Activated naive CD4-positive, alpha-beta T cell treated with anti-CD3 and anti-CD28 coated beads, Interleukin-2, amount 50 U/mL, for 24 hours (primary cell): ENCODE results near the gene RFWD3.

Source experiments
- H3K27ac Mint-ChIP-seq: one replicate; pipeline ENCODE4 v1.8.0; 2021; ENCODE audit warnings: mild to moderate bottlenecking, mixed read lengths
- H3K27me3 Mint-ChIP-seq: one replicate; pipeline ENCODE4 v1.8.0; 2021; ENCODE audit warnings: mixed read lengths
- H3K36me3 Mint-ChIP-seq: one replicate; pipeline ENCODE4 v1.8.0; 2021; ENCODE audit warnings: mixed read lengths
- H3K4me1 Mint-ChIP-seq: one replicate; pipeline ENCODE4 v1.8.0; 2021; ENCODE audit warnings: mixed read lengths
- H3K4me3 Mint-ChIP-seq: one replicate; pipeline ENCODE4 v1.8.0; 2021; ENCODE audit warnings: mild to moderate bottlenecking, mixed read lengths
- H3K9me3 Mint-ChIP-seq: one replicate; pipeline ENCODE4 v1.8.0; 2021; ENCODE audit warnings: mixed read lengths

The RFWD3 gene

GRCh38 chr16:74666425-74667254 is at the start of gene RFWD3:
Gene RFWD3 (minus strand): TSS chr16:74666877. CDS start chr16:74661449, 5,428 bp downstream.
- Mint-ChIP-seq H3K9me3 (no peaks in the 10 kb centered on the region), H3K27me3 (no peaks in the 10 kb centered on the region), H3K27ac (peak within 1 kb of the TSS; percentile 97), H3K4me3 (peak within 1 kb of the TSS; percentile 90), H3K4me1 (peaks cover 45% of the 10 kb centered on the region), H3K36me3 (peaks cover 14% of the 10 kb centered on the region)

- no peak overlapping the region for H3K27ac Mint-ChIP-seq
- no peak overlapping the region for H3K4me3 Mint-ChIP-seq
- no peaks in the 10 kb centered on the region for H3K9me3 Mint-ChIP-seq
- no peaks in the 10 kb centered on the region for H3K36me3 Mint-ChIP-seq
- H3K27me3 Mint-ChIP-seq, result no peaks in the 10 kb centered on the region
- no peaks in the 10 kb centered on the region for H3K4me1 Mint-ChIP-seq
Observed at GRCh38 chr16:74716355-74716754, 49.7 kb upstream of the RFWD3 start.

GRCh38 chr16:74713876-74714275 is 47.2 kb upstream of the RFWD3 start:
- H3K27me3 Mint-ChIP-seq, result no peaks in the 10 kb centered on the region
- H3K9me3 Mint-ChIP-seq, result no peaks in the 10 kb centered on the region
- H3K27ac Mint-ChIP-seq, result no peak overlapping the region
- peaks cover 6% of the 10 kb centered on the region for H3K4me1 Mint-ChIP-seq
- no peaks in the 10 kb centered on the region for H3K36me3 Mint-ChIP-seq
- no peak overlapping the region for H3K4me3 Mint-ChIP-seq

GRCh38 chr16:74713325-74713724 is 46.6 kb upstream of the RFWD3 start:
- H3K4me3 Mint-ChIP-seq, result no peak overlapping the region
- H3K36me3 Mint-ChIP-seq, result no peaks in the 10 kb centered on the region
- H3K27me3 Mint-ChIP-seq, result no peaks in the 10 kb centered on the region
- H3K4me1 Mint-ChIP-seq, result peaks cover 6% of the 10 kb centered on the region
- no peaks in the 10 kb centered on the region for H3K9me3 Mint-ChIP-seq
- no peak overlapping the region for H3K27ac Mint-ChIP-seq

GRCh38 chr16:74711938-74712337 is 45.3 kb upstream of the RFWD3 start:
- Mint-ChIP-seq H3K4me3 (no peak overlapping the region), H3K27me3 (no peaks in the 10 kb centered on the region), H3K4me1 (peaks cover 6% of the 10 kb centered on the region), H3K36me3 (no peaks in the 10 kb centered on the region), H3K9me3 (no peaks in the 10 kb centered on the region), H3K27ac (no peak overlapping the region)

- Mint-ChIP-seq H3K9me3 (no peaks in the 10 kb centered on the region), H3K4me3 (no peak overlapping the region), H3K27ac (no peak overlapping the region), H3K36me3 (no peaks in the 10 kb centered on the region), H3K27me3 (no peaks in the 10 kb centered on the region), H3K4me1 (peaks cover 6% of the 10 kb centered on the region)
Observed at GRCh38 chr16:74710401-74710800, 43.7 kb upstream of the RFWD3 start.

GRCh38 chr16:74709441-74709877 is 42.8 kb upstream of the RFWD3 start:
- H3K4me1 Mint-ChIP-seq, result peaks cover 6% of the 10 kb centered on the region
- H3K36me3 Mint-ChIP-seq, result no peaks in the 10 kb centered on the region
- H3K9me3 Mint-ChIP-seq, result no peaks in the 10 kb centered on the region
- H3K27me3 Mint-ChIP-seq, result no peaks in the 10 kb centered on the region
- H3K4me3 Mint-ChIP-seq, result no peak overlapping the region
- H3K27ac Mint-ChIP-seq, result peak overlapping the region; percentile 61

- peak within 1 kb of the TSS; percentile 100 for H3K27ac Mint-ChIP-seq
- H3K9me3 Mint-ChIP-seq, result no peaks in the 10 kb centered on the region
- H3K4me1 Mint-ChIP-seq, result peaks cover 64% of the 10 kb centered on the region
- peaks cover 6% of the 10 kb centered on the region for H3K36me3 Mint-ChIP-seq
- H3K4me3 Mint-ChIP-seq, result peak within 1 kb of the TSS; percentile 100
- no peaks in the 10 kb centered on the region for H3K27me3 Mint-ChIP-seq
Observed at GRCh38 chr16:74700438-74701225, 34.0 kb upstream of the RFWD3 start, which contains the start of gene MLKL. Gene MLKL (minus strand): TSS chr16:74700862. CDS start chr16:74695757, 5,105 bp downstream.

GRCh38 chr16:74700116-74700437 is 33.4 kb upstream of the RFWD3 start:
- no peaks in the 10 kb centered on the region for H3K9me3 Mint-ChIP-seq
- peak overlapping the region; percentile 100 for H3K4me3 Mint-ChIP-seq
- no peaks in the 10 kb centered on the region for H3K27me3 Mint-ChIP-seq
- H3K36me3 Mint-ChIP-seq, result peaks cover 10% of the 10 kb centered on the region
- H3K27ac Mint-ChIP-seq, result peak overlapping the region; percentile 100
- H3K4me1 Mint-ChIP-seq, result peaks cover 70% of the 10 kb centered on the region

GRCh38 chr16:74699666-74700065 is 33.0 kb upstream of the RFWD3 start:
- H3K9me3 Mint-ChIP-seq, result no peaks in the 10 kb centered on the region
- H3K27me3 Mint-ChIP-seq, result no peaks in the 10 kb centered on the region
- H3K27ac Mint-ChIP-seq, result peak overlapping the region; percentile 51
- H3K4me1 Mint-ChIP-seq, result peaks cover 70% of the 10 kb centered on the region
- peaks cover 10% of the 10 kb centered on the region for H3K36me3 Mint-ChIP-seq
- peak overlapping the region; percentile 100 for H3K4me3 Mint-ChIP-seq

GRCh38 chr16:74698222-74698621 is 31.5 kb upstream of the RFWD3 start:
- Mint-ChIP-seq H3K9me3 (no peaks in the 10 kb centered on the region), H3K36me3 (peaks cover 12% of the 10 kb centered on the region), H3K27ac (peak overlapping the region; percentile 55), H3K27me3 (no peaks in the 10 kb centered on the region), H3K4me1 (peaks cover 74% of the 10 kb centered on the region), H3K4me3 (peak overlapping the region; percentile 100)

GRCh38 chr16:74695450-74696422 is 29.1 kb upstream of the RFWD3 start:
- H3K27me3 Mint-ChIP-seq, result no peaks in the 10 kb centered on the region
- no peaks in the 10 kb centered on the region for H3K9me3 Mint-ChIP-seq

GRCh38 chr16:74691093-74691855 is 24.6 kb upstream of the RFWD3 start:
- Mint-ChIP-seq H3K27ac (no peak overlapping the region), H3K9me3 (no peaks in the 10 kb centered on the region), H3K36me3 (peaks cover 32% of the 10 kb centered on the region), H3K4me3 (no peak overlapping the region), H3K4me1 (peaks cover 43% of the 10 kb centered on the region), H3K27me3 (no peaks in the 10 kb centered on the region)

More at GRCh38 chr16:74695450-74696422, 29.1 kb upstream of the RFWD3 start:
- Mint-ChIP-seq H3K36me3 (peaks cover 19% of the 10 kb centered on the region), H3K4me1 (peaks cover 69% of the 10 kb centered on the region), H3K4me3 (peak overlapping the region; percentile 80), H3K27ac (peak overlapping the region; percentile 51)

GRCh38 chr16:74682556-74682955 is 15.9 kb upstream of the RFWD3 start:
- H3K36me3 Mint-ChIP-seq, result peaks cover 14% of the 10 kb centered on the region
- H3K4me3 Mint-ChIP-seq, result no peak overlapping the region
- H3K27me3 Mint-ChIP-seq, result no peaks in the 10 kb centered on the region
- peak overlapping the region; percentile 35 for H3K27ac Mint-ChIP-seq
- no peaks in the 10 kb centered on the region for H3K9me3 Mint-ChIP-seq
- H3K4me1 Mint-ChIP-seq, result peaks cover 3% of the 10 kb centered on the region
